ENCODE results near the gene OR51B6. TPM values are rescaled to one million over a fixed set of nuclear protein-coding genes. Genes with fewer than 3 reads are reported as not detected.
"Not testable (repeated sequence)": the region's sequence is repeated elsewhere in the genome, so short reads cannot be mapped to it uniquely, and the experiment has no call there.

OR51B6 gene
- total RNA-seq, 5 donors from 2014 or later (not counting 1 experiment from before 2014, with no cell fraction given), result not detected

DNA sequence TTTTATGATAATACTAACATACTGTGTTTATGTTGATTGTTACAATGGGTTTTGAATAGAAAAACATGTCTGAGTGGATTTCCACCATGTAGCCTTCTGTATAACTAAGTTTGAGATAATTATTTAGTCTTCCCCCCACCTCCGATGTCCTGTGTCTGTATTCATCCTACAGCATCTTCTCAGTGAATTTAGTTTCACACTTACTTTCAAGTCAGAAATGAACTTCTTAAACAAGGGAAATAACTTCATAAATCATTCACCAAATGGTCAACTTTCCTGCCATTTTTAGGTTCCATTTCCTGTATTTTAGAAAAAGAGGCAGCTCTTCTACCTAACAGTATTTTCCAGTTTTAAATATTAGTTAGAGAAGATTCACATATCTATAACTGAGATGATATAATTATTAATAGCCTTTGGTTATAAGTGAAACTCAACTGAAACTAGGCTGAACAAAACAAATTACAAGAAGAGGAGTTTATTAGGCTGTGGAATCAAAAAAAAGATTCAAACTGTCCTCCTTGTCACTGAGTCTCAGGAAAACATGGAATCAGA, 11.5 kb upstream of the OR51B6 start:
- H3K4me3 ChIP-seq (ENCODE audit: control insufficient read depth in 1 of 2, extremely low read depth in 1 of 2, low read length in 1 of 2), result no peak overlapping the region
- H3K4me3 Mint-ChIP-seq, result no peak overlapping the region
- peaks cover 0 to 25% of the 10 kb centered on the region in 2 donors for H3K27me3 Mint-ChIP-seq
- no peak overlapping the region for H3K27ac ChIP-seq (ENCODE audit: low read length)
- no peaks in the 10 kb centered on the region for H3K4me1 Mint-ChIP-seq
- H3K36me3 Mint-ChIP-seq, result no peaks in the 10 kb centered on the region
- DNase-seq (no peak), ATAC-seq (replicated peaks in 1 of 4) (no peak)
- no peaks in the 10 kb centered on the region for H3K9me3 Mint-ChIP-seq
- H3K27me3 ChIP-seq (replicated peaks in 1 of 2; ENCODE audit: control insufficient read depth in 2 of 2, extremely low read depth in 1 of 2, insufficient read depth in 2 of 2, low read length in 1 of 2), result no peaks in the 10 kb centered on the region
- CTCF ChIA-PET, result no interaction called here
- POLR2A ChIA-PET, result interaction anchor here in 1 of 2 donors (0.6 kb wide), 1 partner anchor 11 kb away, joined by 4 read pairs; no protein-coding TSS in a partner anchor
- H3K4me1 ChIP-seq (ENCODE audit: control insufficient read depth in 1 of 2, extremely low read depth in 1 of 2, insufficient read depth in 2 of 2, low read length in 2 of 2), result no peaks in the 10 kb centered on the region
- no peak overlapping the region for H3K27ac Mint-ChIP-seq
- H3K9me3 ChIP-seq, result no peaks in the 10 kb centered on the region
- WGBS (ENCODE audit: insufficient coverage), result no CpG with 5 or more reads among the region's 1 CpG
- H3K36me3 ChIP-seq (ENCODE audit: control insufficient read depth in 2 of 2, extremely low read depth in 1 of 2, insufficient read depth in 1 of 2, low read length in 1 of 2), result no peaks in the 10 kb centered on the region

DNA sequence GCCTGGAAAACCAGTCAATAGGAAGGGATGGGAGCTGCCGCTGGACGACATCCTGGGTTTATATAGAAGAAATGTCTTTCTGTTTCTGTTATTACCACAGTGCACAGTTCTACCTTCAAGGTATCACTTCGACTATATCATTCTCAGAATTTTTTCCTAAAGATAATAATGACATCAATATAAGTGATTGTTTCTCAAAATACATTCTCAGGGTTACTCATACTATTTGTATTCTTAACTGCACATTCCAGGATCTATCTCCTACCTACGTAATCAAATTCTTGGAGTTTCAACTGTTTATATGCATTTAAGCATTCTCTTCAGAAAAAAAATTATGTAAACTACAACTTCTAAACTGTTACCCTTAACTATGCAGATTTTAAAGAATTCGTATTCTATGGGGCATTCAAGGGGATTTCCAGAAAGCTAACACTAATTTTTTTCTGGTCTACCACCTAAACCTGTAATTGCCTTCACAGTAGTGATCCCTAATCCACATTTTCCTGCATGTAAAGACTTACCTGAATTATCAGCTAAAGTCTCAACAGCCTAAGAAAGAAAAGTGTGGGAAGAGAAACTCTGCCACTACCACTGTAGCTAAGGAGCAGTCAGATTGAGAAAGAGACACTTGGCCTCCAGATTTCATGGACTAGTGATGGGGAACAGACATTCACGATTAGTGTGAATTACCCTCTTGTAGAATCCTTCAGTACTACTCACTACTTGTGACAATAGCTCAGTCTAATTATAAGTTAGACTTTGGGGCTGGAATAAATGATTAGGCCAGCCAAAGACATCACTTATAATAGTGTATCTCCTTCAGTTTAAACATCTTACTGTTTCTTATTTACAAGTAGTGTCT, 7.6 kb upstream of the OR51B6 start, which contains the start of gene OR51B5:
Gene OR51B5 (minus strand): TSS at position 51 of the 862 bp plus-strand sequence. CDS start 0 bp downstream, at position 51.
- no peak within 1 kb of the TSS for H3K4me3 Mint-ChIP-seq
- ChIA-PET CTCF (no interaction called here), POLR2A (no interaction called here)
- H3K27me3 Mint-ChIP-seq, result peaks cover 3 to 24% of the 10 kb centered on the region in 2 donors
- no peaks in the 10 kb centered on the region for H3K9me3 Mint-ChIP-seq
- H3K4me1 Mint-ChIP-seq, result no peaks in the 10 kb centered on the region
- no peak within 1 kb of the TSS for H3K27ac Mint-ChIP-seq
- H3K9me3 ChIP-seq, result no peaks in the 10 kb centered on the region
- no peaks in the 10 kb centered on the region for H3K36me3 ChIP-seq (ENCODE audit: control insufficient read depth in 2 of 2, extremely low read depth in 1 of 2, insufficient read depth in 1 of 2, low read length in 1 of 2)
- DNase-seq, result no peak
- no peak within 1 kb of the TSS for H3K27ac ChIP-seq (ENCODE audit: low read length)
- ATAC-seq (replicated peaks in 1 of 4), result no peak
- H3K36me3 Mint-ChIP-seq, result no peaks in the 10 kb centered on the region
- H3K27me3 ChIP-seq (replicated peaks in 1 of 2; ENCODE audit: control insufficient read depth in 2 of 2, extremely low read depth in 1 of 2, insufficient read depth in 2 of 2, low read length in 1 of 2), result no peaks in the 10 kb centered on the region
- WGBS (ENCODE audit: insufficient coverage), result 33% methylated on average over 1 of the region's 6 CpGs
- H3K4me3 ChIP-seq (ENCODE audit: control insufficient read depth in 1 of 2, extremely low read depth in 1 of 2, low read length in 1 of 2), result no peak within 1 kb of the TSS
- H3K4me1 ChIP-seq (ENCODE audit: control insufficient read depth in 1 of 2, extremely low read depth in 1 of 2, insufficient read depth in 2 of 2, low read length in 2 of 2), result no peaks in the 10 kb centered on the region

DNA sequence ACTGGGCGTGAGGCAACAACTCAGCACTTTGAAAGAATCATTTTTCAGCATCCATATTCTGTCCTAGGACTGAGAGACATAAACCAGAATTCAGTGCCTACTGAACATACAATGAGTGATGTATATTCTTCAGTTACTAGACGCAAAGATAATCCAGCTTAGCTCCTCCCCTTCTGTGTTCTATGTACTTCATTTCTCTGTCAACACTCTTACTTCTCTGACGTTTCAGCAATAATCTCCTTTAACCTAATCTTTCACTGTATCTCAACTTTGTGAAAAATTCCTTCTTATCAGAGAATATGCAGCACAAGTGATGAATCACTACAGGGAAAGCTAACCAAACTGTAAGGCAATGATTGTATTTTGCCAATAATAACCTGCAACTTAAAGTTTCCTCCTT, 5.5 kb upstream of the OR51B6 start:
- no peaks in the 10 kb centered on the region for H3K27me3 ChIP-seq (replicated peaks in 1 of 2; ENCODE audit: control insufficient read depth in 2 of 2, extremely low read depth in 1 of 2, insufficient read depth in 2 of 2, low read length in 1 of 2)
- H3K9me3 Mint-ChIP-seq, result no peaks in the 10 kb centered on the region
- peaks cover 3 to 19% of the 10 kb centered on the region in 2 donors for H3K27me3 Mint-ChIP-seq
- ATAC-seq (replicated peaks in 1 of 4), result no peak
- no peaks in the 10 kb centered on the region for H3K9me3 ChIP-seq
- H3K36me3 Mint-ChIP-seq, result no peaks in the 10 kb centered on the region
- H3K4me3 Mint-ChIP-seq, result no peak overlapping the region
- H3K4me3 ChIP-seq (ENCODE audit: control insufficient read depth in 1 of 2, extremely low read depth in 1 of 2, low read length in 1 of 2), result no peak overlapping the region
- no peaks in the 10 kb centered on the region for H3K36me3 ChIP-seq (ENCODE audit: control insufficient read depth in 2 of 2, extremely low read depth in 1 of 2, insufficient read depth in 1 of 2, low read length in 1 of 2)
- H3K4me1 ChIP-seq (ENCODE audit: control insufficient read depth in 1 of 2, extremely low read depth in 1 of 2, insufficient read depth in 2 of 2, low read length in 2 of 2), result no peaks in the 10 kb centered on the region
- H3K27ac ChIP-seq (ENCODE audit: low read length), result no peak overlapping the region
- DNase-seq, result no peak
- ChIA-PET POLR2A (no interaction called here), CTCF (no interaction called here)
- WGBS (ENCODE audit: insufficient coverage), result 94% methylated on average over 2 of the region's 3 CpGs
- no peaks in the 10 kb centered on the region for H3K4me1 Mint-ChIP-seq
- no peak overlapping the region for H3K27ac Mint-ChIP-seq

DNA sequence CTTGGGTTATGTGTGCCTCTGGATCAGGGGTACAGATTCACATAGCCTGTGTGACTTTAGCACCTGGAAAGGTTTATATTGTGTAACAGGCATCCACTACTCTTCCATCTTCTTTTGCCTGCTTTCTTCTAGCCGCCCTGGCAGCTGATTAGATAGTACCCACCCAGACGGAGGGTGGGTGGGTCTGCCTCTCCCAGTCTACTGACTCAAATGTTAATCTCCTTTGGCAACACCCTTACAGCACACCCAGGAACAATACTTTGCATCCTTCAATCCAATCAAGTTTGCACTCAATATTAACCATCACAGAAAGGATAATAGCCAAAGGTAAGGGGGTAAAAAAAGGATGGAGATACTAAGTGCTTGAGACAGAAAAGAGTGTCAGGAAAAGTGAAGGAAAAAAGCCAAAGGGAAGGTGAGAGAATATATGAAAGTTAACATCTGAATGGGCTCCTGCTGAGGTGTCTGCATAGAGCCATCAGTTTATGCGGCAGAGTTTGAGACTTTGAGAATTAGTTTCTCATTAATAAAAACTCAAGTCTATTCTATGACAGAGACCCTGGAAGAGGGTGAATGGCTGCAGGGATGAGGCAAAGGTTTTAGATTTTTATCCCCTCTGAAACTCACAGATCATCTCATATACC, 2.6 kb upstream of the OR51B6 start:
- H3K9me3 ChIP-seq, result no peaks in the 10 kb centered on the region
- ChIA-PET POLR2A (no interaction called here), CTCF (no interaction called here)
- H3K4me3 ChIP-seq (ENCODE audit: control insufficient read depth in 1 of 2, extremely low read depth in 1 of 2, low read length in 1 of 2), result no peak overlapping the region
- Mint-ChIP-seq H3K9me3 (peaks cover 0 to 11% (median 0%) of the 10 kb centered on the region in 3 donors), H3K4me1 (no peaks in the 10 kb centered on the region), H3K4me3 (no peak overlapping the region), H3K27ac (no peak overlapping the region), H3K36me3 (no peaks in the 10 kb centered on the region), H3K27me3 (peaks cover 5 to 21% of the 10 kb centered on the region in 2 donors)
- H3K4me1 ChIP-seq (ENCODE audit: control insufficient read depth in 1 of 2, extremely low read depth in 1 of 2, insufficient read depth in 2 of 2, low read length in 2 of 2), result no peaks in the 10 kb centered on the region
- no peaks in the 10 kb centered on the region for H3K27me3 ChIP-seq (replicated peaks in 1 of 2; ENCODE audit: control insufficient read depth in 2 of 2, extremely low read depth in 1 of 2, insufficient read depth in 2 of 2, low read length in 1 of 2)
- DNase-seq (no peak), ATAC-seq (replicated peaks in 1 of 4) (no peak)
- no peaks in the 10 kb centered on the region for H3K36me3 ChIP-seq (ENCODE audit: control insufficient read depth in 2 of 2, extremely low read depth in 1 of 2, insufficient read depth in 1 of 2, low read length in 1 of 2)
- H3K27ac ChIP-seq (ENCODE audit: low read length), result no peak overlapping the region
- no CpG with 5 or more reads among the region's 3 CpGs for WGBS (ENCODE audit: insufficient coverage)

DNA sequence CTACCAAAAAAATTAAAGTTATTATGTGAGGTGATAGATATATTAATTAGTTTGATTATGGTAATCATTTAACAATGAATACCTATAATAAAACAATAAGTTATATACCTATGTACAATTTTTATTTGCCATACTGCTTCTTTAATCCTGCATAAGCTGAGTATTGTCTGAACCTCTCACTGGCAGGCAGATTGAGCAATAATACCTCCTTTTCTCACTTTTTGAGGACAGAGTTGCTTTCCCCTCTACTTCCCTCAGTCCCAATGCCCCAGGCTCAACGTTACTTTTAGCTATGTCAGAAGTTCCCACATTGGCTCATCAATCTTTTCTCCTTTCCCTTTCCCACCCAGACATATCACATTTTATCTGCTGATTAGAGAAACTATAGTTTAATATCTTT, 1.8 kb upstream of the OR51B6 start:
- WGBS (ENCODE audit: insufficient coverage), result no CpG with 5 or more reads among the region's 1 CpG
- no peak overlapping the region for H3K4me3 ChIP-seq (ENCODE audit: control insufficient read depth in 1 of 2, extremely low read depth in 1 of 2, low read length in 1 of 2)
- peaks cover 0 to 2% of the 10 kb centered on the region in 2 experiments for H3K27me3 ChIP-seq (replicated peaks in 1 of 2; ENCODE audit: control insufficient read depth in 2 of 2, extremely low read depth in 1 of 2, insufficient read depth in 2 of 2, low read length in 1 of 2)

DNA sequence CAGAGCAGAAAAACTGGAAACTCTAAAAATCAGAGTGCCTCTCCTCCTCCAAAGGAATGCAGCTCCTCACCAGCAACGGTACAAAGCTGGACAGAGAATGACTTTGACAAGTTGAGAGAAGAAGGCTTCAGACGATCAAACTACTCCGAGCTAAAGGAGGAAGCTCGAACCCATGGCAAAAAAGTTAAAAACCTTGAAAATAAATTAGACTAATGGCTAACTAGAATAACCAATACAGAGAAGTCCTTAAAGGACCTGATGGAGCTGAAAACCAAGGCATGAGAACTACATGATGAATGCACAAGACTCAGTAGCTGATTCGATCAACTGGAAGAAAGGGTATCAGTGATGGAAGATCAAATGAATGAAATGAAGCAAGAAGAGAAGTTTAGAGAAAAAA, 4.7 kb downstream of the OR51B6 start:
- H3K36me3 ChIP-seq (ENCODE audit: control insufficient read depth in 2 of 2, extremely low read depth in 1 of 2, insufficient read depth in 1 of 2, low read length in 1 of 2); H3K27ac ChIP-seq (ENCODE audit: low read length); POLR2A ChIA-PET; H3K27ac Mint-ChIP-seq; CTCF ChIA-PET; DNase-seq; H3K36me3 Mint-ChIP-seq; H3K27me3 ChIP-seq (replicated peaks in 1 of 2; ENCODE audit: control insufficient read depth in 2 of 2, extremely low read depth in 1 of 2, insufficient read depth in 2 of 2, low read length in 1 of 2); H3K4me1 Mint-ChIP-seq; H3K4me3 ChIP-seq (ENCODE audit: control insufficient read depth in 1 of 2, extremely low read depth in 1 of 2, low read length in 1 of 2); ATAC-seq (replicated peaks in 1 of 4); H3K9me3 ChIP-seq; H3K4me3 Mint-ChIP-seq; H3K4me1 ChIP-seq (ENCODE audit: control insufficient read depth in 1 of 2, extremely low read depth in 1 of 2, insufficient read depth in 2 of 2, low read length in 2 of 2): not testable (repeated sequence)
- WGBS (ENCODE audit: insufficient coverage), result no CpG with 5 or more reads among the region's 5 CpGs
- peaks cover 9 to 13% of the 10 kb centered on the region in 2 donors for H3K27me3 Mint-ChIP-seq
- H3K9me3 Mint-ChIP-seq, result peaks cover 0 to 11% (median 5%) of the 10 kb centered on the region in 3 donors

More for the DNA sequence above, 1.8 kb upstream of the OR51B6 start:
- POLR2A ChIA-PET, result no interaction called here
- Mint-ChIP-seq H3K27me3 (peaks cover 6 to 18% of the 10 kb centered on the region in 2 donors), H3K36me3 (no peaks in the 10 kb centered on the region), H3K27ac (no peak overlapping the region), H3K4me3 (no peak overlapping the region), H3K9me3 (peaks cover 0 to 11% (median 0%) of the 10 kb centered on the region in 3 donors), H3K4me1 (no peaks in the 10 kb centered on the region)
- DNase-seq (no peak), ATAC-seq (replicated peaks in 1 of 4) (no peak)
- no peaks in the 10 kb centered on the region for H3K36me3 ChIP-seq (ENCODE audit: control insufficient read depth in 2 of 2, extremely low read depth in 1 of 2, insufficient read depth in 1 of 2, low read length in 1 of 2)
- CTCF ChIA-PET, result no interaction called here
- H3K4me1 ChIP-seq (ENCODE audit: control insufficient read depth in 1 of 2, extremely low read depth in 1 of 2, insufficient read depth in 2 of 2, low read length in 2 of 2), result no peaks in the 10 kb centered on the region
- no peaks in the 10 kb centered on the region for H3K9me3 ChIP-seq
- H3K27ac ChIP-seq (ENCODE audit: low read length), result no peak overlapping the region
